Activated T-cell treated with anti-CD3 and anti-CD28 coated beads, Interleukin-2, amount 50 U/mL, for 4 hours (primary cell): ENCODE results near the gene TBRG1. TPM values are rescaled to one million over a fixed set of nuclear protein-coding genes. Genes with fewer than 3 reads are reported as not detected.

Experiments
- ATAC-seq, 2 donors: fragments of 200-7000 bp; cut with Tn5 transposase; one replicate each; pipeline ENCODE4 v1.10.0; 2021
- DNase-seq: peaks from one replicate; pipeline ENCODE4 v3.0.0-alpha.2; 2020
- H3K27me3 Mint-ChIP-seq: one replicate; pipeline ENCODE4 v1.8.0; 2021; ENCODE audit warnings: low read depth, mixed read lengths
- H3K36me3 Mint-ChIP-seq: one replicate; pipeline ENCODE4 v1.8.0; 2022; ENCODE audit warnings: mixed read lengths; ENCODE audit not compliant: insufficient read depth
- H3K4me1 Mint-ChIP-seq: one replicate; pipeline ENCODE4 v1.8.0; 2021; ENCODE audit warnings: low read depth, mixed read lengths
- H3K4me3 Mint-ChIP-seq: one replicate; pipeline ENCODE4 v1.8.0; 2021; ENCODE audit warnings: mild to moderate bottlenecking, moderate library complexity, mixed read lengths
- H3K9me3 Mint-ChIP-seq: one replicate; pipeline ENCODE4 v1.8.0; 2021; ENCODE audit warnings: mixed read lengths
- total RNA-seq, 3 donors: library from RNA; stranded (reverse); gene quantifications; one replicate each; pipeline ENCODE4 v1.2.1, GENCODE V29; 2021

Gene TBRG1
- total RNA-seq, 3 donors from 2014 or later, result 42.4 to 55.0 (median 44.9) TPM

GRCh38 chr11:124638500-124638899 is 15.8 kb downstream of the TBRG1 start:
- Mint-ChIP-seq H3K4me1 (no peaks in the 10 kb centered on the region), H3K9me3 (no peaks in the 10 kb centered on the region), H3K4me3 (no peak overlapping the region), H3K36me3 (peaks cover 24% of the 10 kb centered on the region), H3K27me3 (no peaks in the 10 kb centered on the region)
- ATAC-seq, result no peak
- no peak for DNase-seq

GRCh38 chr11:124639186-124639585 is 16.5 kb downstream of the TBRG1 start:
- peaks cover 23% of the 10 kb centered on the region for H3K36me3 Mint-ChIP-seq
- no peak overlapping the region for H3K4me3 Mint-ChIP-seq
- ATAC-seq (no peak), DNase-seq (no peak)
- H3K27me3 Mint-ChIP-seq, result no peaks in the 10 kb centered on the region
- no peaks in the 10 kb centered on the region for H3K4me1 Mint-ChIP-seq
- H3K9me3 Mint-ChIP-seq, result no peaks in the 10 kb centered on the region

- DNase-seq (no peak), ATAC-seq (no peak)
- Mint-ChIP-seq H3K27me3 (no peaks in the 10 kb centered on the region), H3K36me3 (peaks cover 19% of the 10 kb centered on the region), H3K4me3 (no peak overlapping the region), H3K9me3 (no peaks in the 10 kb centered on the region), H3K4me1 (peaks cover 3% of the 10 kb centered on the region)
Observed at GRCh38 chr11:124640666-124641065, 18.0 kb downstream of the TBRG1 start.

- Mint-ChIP-seq H3K4me3 (no peak overlapping the region), H3K4me1 (peaks cover 3% of the 10 kb centered on the region), H3K27me3 (no peaks in the 10 kb centered on the region), H3K9me3 (no peaks in the 10 kb centered on the region), H3K36me3 (peaks cover 9% of the 10 kb centered on the region)
- no peak for DNase-seq
- ATAC-seq, result no peak
Observed at GRCh38 chr11:124642628-124643027, 20.0 kb downstream of the TBRG1 start.

- no peaks in the 10 kb centered on the region for H3K27me3 Mint-ChIP-seq
- ATAC-seq (no peak), DNase-seq (no peak)
Observed at GRCh38 chr11:124643042-124643604, 20.5 kb downstream of the TBRG1 start.

GRCh38 chr11:124643605-124644425 is 21.2 kb downstream of the TBRG1 start:
- peaks cover 5% of the 10 kb centered on the region for H3K36me3 Mint-ChIP-seq
- no peaks in the 10 kb centered on the region for H3K27me3 Mint-ChIP-seq
- H3K9me3 Mint-ChIP-seq, result no peaks in the 10 kb centered on the region
- H3K4me3 Mint-ChIP-seq, result no peak overlapping the region
- no peak for DNase-seq
- peaks cover 3% of the 10 kb centered on the region for H3K4me1 Mint-ChIP-seq
- no peak for ATAC-seq

More at GRCh38 chr11:124643042-124643604, 20.5 kb downstream of the TBRG1 start:
- Mint-ChIP-seq H3K36me3 (peaks cover 5% of the 10 kb centered on the region), H3K9me3 (no peaks in the 10 kb centered on the region), H3K4me1 (peaks cover 3% of the 10 kb centered on the region), H3K4me3 (no peak overlapping the region)

- Mint-ChIP-seq H3K36me3 (peaks cover 6% of the 10 kb centered on the region), H3K4me3 (no peak overlapping the region), H3K27me3 (no peaks in the 10 kb centered on the region), H3K4me1 (peaks cover 3% of the 10 kb centered on the region), H3K9me3 (no peaks in the 10 kb centered on the region)
- DNase-seq, result no peak
- ATAC-seq, result no peak
Observed at GRCh38 chr11:124644426-124645280, 22.0 kb downstream of the TBRG1 start.

GRCh38 chr11:124646148-124646547 is 23.5 kb downstream of the TBRG1 start:
- Mint-ChIP-seq H3K4me1 (peaks cover 3% of the 10 kb centered on the region), H3K27me3 (no peaks in the 10 kb centered on the region), H3K4me3 (no peak overlapping the region), H3K36me3 (peaks cover 5% of the 10 kb centered on the region), H3K9me3 (no peaks in the 10 kb centered on the region)
- DNase-seq (no peak), ATAC-seq (no peak)

- Mint-ChIP-seq H3K9me3 (no peaks in the 10 kb centered on the region), H3K4me3 (no peak overlapping the region), H3K36me3 (peaks cover 19% of the 10 kb centered on the region), H3K4me1 (peaks cover 3% of the 10 kb centered on the region), H3K27me3 (no peaks in the 10 kb centered on the region)
- no peak for ATAC-seq
- no peak for DNase-seq
Observed at GRCh38 chr11:124648610-124649009, 25.9 kb downstream of the TBRG1 start.

- H3K9me3 Mint-ChIP-seq, result no peaks in the 10 kb centered on the region
- H3K4me1 Mint-ChIP-seq, result no peaks in the 10 kb centered on the region
- no peak for DNase-seq
- peaks cover 15% of the 10 kb centered on the region for H3K36me3 Mint-ChIP-seq
- no peak overlapping the region for H3K4me3 Mint-ChIP-seq
- no peaks in the 10 kb centered on the region for H3K27me3 Mint-ChIP-seq
- ATAC-seq, result no peak
Observed at GRCh38 chr11:124656774-124657630, 34.3 kb downstream of the TBRG1 start.

- no peak for ATAC-seq
Observed at GRCh38 chr11:124657904-124658303, 35.2 kb downstream of the TBRG1 start.

GRCh38 chr11:124658501-124658900 is 35.8 kb downstream of the TBRG1 start:
- ATAC-seq (no peak), DNase-seq (no peak)
- Mint-ChIP-seq H3K27me3 (no peaks in the 10 kb centered on the region), H3K4me3 (no peak overlapping the region), H3K36me3 (peaks cover 8% of the 10 kb centered on the region), H3K4me1 (no peaks in the 10 kb centered on the region), H3K9me3 (no peaks in the 10 kb centered on the region)

More at GRCh38 chr11:124657904-124658303, 35.2 kb downstream of the TBRG1 start:
- Mint-ChIP-seq H3K36me3 (peaks cover 12% of the 10 kb centered on the region), H3K9me3 (no peaks in the 10 kb centered on the region), H3K4me3 (no peak overlapping the region), H3K4me1 (no peaks in the 10 kb centered on the region), H3K27me3 (no peaks in the 10 kb centered on the region)
- no peak for DNase-seq

GRCh38 chr11:124658986-124659385 is 36.3 kb downstream of the TBRG1 start:
- no peak overlapping the region for H3K4me3 Mint-ChIP-seq
- H3K27me3 Mint-ChIP-seq, result no peaks in the 10 kb centered on the region
- H3K9me3 Mint-ChIP-seq, result no peaks in the 10 kb centered on the region
- no peaks in the 10 kb centered on the region for H3K4me1 Mint-ChIP-seq
- H3K36me3 Mint-ChIP-seq, result peaks cover 8% of the 10 kb centered on the region
- ATAC-seq (no peak), DNase-seq (no peak)

- ATAC-seq (no peak), DNase-seq (no peak)
- Mint-ChIP-seq H3K9me3 (no peaks in the 10 kb centered on the region), H3K4me3 (no peak overlapping the region), H3K36me3 (peaks cover 13% of the 10 kb centered on the region), H3K27me3 (no peaks in the 10 kb centered on the region), H3K4me1 (no peaks in the 10 kb centered on the region)
Observed at GRCh38 chr11:124661553-124661952, 38.9 kb downstream of the TBRG1 start.
